KBM-7 (cell line): ENCODE measurements around the gene VSX1.
A peak's percentile ranks its signal among the peaks of the same experiment; 100 is the strongest.

ENCODE experiments used
- DNase-seq: peaks from one replicate; pipeline ENCODE4 v3.0.0-alpha.2; 2015
- in situ Hi-C: fragments of 300-500 bp; cut with MboI; formaldehyde crosslinking; loops from 2 replicates; pipeline ENCODE4 v1.14.3; 2020; ENCODE audit warnings: low sequenced_read_pairs, low pct_unique_long_range_greater_than_20kb, mixed read lengths

The VSX1 gene

DNA sequence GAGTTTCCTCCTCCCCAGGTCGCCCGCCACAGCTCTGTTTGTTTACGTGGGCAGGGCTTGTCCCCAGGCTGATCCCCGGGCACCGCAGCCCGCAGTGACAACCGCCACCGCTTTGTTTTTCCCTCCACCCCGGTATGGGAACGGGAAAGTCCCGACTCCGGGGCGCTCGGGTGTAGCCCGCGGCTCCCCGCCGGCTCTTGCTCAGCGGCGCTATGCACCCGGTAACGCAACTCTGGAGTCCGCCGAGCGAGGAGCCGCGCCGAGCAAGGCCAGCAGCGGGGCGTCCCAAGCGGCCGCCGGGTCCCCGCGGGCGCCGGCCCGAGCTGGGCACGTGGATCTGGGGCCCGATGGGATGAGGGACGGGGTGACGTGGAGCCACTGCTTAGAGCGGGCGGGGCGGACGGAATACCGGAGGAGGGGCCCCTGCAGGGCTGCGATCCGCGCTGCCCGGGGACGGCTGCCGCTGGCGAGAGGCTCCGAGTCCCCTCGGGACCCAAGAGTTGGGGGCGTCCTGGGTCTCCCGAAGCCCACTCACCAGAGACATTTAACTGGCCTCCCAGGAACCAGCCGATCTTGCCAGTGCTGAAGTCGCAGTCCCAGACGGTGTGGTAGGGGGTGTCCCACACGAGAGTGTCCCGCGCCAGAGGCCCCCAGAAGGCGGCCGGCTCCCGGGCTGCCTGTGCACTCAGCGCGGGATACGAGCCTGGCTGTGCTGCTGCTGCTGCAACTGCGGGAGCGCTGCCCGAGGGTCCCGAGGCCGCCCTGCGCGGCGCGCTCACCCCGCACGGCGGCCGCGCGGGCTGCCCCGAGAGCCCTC is 24.5 kb downstream of the VSX1 start:
- in situ Hi-C loops, result no loop called here
- peak; percentile 75 for DNase-seq

DNA sequence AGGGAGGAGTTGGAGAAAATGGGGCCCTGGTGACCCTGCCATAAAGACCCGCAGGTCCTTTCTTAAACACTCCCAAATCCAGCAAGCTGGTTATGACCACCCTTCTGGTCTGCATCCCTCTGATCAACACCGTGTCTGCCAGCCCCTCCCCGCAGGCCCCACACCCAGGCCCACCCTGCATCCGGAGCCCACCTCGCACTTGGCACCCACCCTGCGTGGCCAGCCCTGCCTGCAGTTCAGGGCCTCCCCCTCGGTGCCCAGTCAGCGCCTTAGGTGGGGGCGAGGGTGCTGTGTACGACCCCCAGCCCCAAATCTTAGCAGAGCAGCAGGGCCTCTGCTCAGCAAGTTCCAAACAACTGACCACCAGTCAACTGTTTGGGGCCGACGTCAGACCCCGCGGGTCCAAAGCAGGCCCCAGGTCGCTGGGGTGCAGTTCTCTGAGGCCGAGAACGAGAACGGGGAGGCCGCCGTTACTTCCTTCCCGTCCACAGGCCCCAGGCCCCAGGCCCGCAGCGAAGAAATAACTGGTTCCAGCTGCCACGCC is 25.2 kb downstream of the VSX1 start:
- in situ Hi-C loops, result no loop called here

GRCh38 chr20:25055711-25056495 is 26.0 kb downstream of the VSX1 start:
- in situ Hi-C loops, result no loop called here

More for the DNA sequence above, 25.2 kb downstream of the VSX1 start:
- no peak for DNase-seq

DNA sequence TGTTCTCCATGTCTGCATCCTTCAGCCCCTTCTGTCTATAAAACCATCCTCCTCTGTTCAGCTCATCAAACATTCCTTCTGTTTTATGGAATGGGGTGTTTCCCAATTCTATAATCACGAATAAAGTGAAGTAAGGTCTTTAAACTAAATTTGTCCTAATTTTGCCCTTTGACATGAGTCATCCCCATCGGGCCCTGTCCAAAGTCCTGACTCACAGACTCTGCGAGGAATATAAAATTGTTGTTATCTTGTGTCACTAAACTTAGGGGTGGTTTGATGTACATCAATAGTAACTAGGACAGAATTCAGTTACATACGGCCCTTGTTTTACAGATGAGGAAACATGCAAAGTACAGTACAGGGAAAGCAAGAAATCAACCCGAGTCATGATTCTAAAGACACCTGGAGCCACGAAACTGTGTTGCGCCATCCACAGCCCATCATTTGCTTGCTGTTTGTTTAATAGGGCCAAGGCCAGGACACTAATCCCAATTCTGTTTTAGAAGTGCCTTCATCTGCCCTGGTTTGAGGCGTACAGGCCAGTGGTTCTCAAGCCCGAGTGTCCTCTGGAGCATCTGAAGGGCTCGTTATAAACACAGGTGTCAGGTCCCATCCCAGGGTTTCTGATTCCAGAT is 26.8 kb downstream of the VSX1 start:
- no peak for DNase-seq
- in situ Hi-C loops, result no loop called here

More at GRCh38 chr20:25055711-25056495, 26.0 kb downstream of the VSX1 start:
- no peak for DNase-seq

GRCh38 chr20:25054096-25054820 is 27.7 kb downstream of the VSX1 start:
- in situ Hi-C loops, result no loop called here
- DNase-seq, result no peak

DNA sequence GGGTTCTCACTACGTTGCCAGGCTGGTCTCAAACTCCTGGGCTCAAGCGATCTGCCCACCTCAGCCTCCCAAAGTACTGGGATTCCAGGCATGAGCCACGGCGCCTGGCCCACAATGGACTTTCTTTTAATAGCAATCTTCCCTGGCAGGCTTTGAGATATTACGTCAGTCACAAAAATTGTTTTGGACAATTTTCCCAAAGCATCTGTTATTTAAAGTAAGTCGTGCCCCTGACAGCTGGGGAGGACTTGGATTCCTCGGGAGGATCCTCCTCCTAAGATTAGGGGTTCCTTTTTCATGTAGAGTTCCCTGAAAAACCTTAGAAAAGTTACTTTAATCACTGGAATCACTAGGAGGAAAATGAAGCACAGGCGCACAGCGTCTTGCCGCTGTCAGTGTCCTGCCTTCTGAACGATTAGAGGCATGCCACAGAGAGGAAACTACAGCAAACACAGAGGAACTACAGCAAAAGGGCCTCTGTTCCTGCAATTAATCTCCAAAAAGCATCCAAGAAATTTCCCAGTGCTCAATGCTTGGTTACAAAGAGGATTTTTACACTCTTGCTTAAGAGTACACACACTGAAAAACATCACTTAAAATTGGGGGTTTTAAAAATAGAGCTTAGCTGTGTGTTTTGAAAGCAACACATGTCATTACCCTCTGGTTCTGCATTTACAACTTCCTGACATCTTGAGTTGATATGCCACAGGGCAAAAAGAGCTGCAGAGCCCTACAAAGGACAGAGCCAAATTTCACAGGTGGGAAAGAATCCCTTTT is 28.5 kb downstream of the VSX1 start:
- in situ Hi-C loops, result no loop called here
- DNase-seq, result peak; percentile 79

GRCh38 chr20:25052255-25053194 is 29.4 kb downstream of the VSX1 start:
- DNase-seq, result no peak
- in situ Hi-C loops, result no loop called here

DNA sequence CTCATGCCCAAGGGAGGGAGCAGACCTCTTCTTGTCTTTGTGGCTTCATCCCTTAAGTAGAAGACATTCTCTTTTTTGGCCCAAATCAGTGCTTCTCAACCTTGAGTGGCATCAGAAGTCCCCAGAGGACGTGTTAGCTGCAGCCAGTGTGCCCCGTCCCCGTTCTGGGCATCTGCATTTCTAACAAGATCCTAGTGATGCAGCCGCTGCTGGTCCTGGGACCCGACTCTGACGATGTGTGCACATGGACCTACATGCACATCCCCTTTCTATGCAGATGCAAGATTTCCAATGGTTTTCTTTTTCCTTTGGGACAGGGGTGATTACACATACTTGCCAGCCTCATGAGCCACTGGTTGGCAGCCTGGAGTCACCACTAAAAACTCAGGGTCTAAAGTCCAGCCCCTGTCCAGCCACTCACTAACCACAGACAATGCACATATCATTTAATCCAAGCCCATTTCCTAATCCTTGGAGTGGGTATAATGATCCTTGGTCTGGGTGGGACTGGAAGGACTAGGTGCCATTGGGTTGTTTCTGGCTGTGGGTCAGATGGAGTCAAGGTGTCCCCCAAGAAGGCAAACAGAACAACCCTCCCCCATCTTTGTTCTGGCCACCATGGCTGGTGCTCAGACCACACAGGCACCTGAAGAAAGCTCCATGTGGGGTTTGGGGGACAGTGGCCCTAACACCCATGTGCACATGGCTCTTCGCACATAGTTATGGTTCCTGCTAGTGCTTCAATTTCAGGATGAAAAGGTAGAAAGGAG is 30.4 kb downstream of the VSX1 start:
- in situ Hi-C loops, result no loop called here
- DNase-seq, result no peak

DNA sequence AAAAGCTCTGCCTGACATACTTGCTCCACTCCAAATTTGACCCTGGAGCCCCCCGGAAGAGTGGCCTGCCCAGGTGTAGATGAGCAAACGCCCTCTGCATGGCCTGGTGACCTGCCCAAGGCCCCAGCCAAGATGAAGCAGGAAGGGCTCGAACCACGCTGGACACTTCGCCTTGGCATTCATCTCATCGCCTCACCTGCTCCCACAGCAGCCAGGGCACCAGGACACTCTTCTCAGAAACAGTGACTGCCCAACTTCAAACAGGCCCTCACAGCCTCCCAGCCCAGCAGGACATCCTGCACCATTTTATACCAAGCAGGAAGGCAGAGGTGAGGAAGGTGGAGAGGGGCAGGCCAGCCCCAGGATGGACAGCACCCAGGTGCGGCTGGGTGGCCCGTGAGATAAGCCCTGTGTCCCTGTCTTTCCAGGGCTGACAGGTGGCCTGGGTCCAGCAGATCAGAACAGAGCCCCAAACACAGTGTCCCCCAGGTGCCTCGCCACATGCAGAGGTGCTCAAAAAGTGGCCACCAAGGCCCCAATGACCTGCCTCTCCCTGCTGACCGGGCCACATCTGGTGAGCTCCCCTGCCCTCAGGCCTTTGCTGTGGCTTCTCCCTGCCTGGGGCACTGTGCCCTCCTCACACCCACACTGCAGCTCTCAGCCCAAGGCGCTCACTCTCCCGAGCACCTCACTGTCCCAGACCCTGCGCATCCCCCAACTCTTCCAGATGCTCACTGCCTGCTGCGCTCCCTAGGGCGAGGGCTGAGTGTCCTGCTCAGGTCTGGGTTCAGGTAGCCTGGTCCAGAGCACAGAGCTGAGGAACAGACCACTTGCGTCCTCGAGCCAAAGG is 31.2 kb downstream of the VSX1 start:
- in situ Hi-C loops, result no loop called here
- no peak for DNase-seq

DNA sequence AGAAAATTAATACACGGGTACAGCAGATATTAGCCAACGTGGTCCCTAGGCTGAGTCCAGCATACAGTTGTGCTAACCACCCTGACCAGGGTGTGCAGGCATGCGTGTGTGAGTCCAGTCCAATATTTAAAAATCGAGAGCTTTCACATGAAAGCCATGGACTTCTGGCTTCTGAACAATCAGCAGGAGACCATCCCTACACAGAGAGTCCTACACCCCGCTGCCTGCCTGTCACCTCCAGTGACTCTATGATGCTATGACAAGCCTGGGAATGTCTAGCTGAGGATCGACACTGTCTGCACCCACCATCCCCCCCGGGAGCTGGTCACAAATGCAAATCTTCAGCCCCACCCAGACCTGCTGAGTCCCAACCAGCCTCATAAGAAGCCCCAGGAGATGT is 31.9 kb downstream of the VSX1 start:
- in situ Hi-C loops, result no loop called here
- no peak for DNase-seq

- in situ Hi-C loops, result loop anchor here (25.0 kb wide), 1 partner anchor 338 kb away; the partner anchor contains the start of gene ABHD12
Observed at GRCh38 chr20:25049261-25050060, 32.5 kb downstream of the VSX1 start.

GRCh38 chr20:25048519-25048952 is 33.4 kb downstream of the VSX1 start:
- no peak for DNase-seq
- in situ Hi-C loops, result loop anchor here (25.0 kb wide), 1 partner anchor 339 kb away; the partner anchor contains the start of gene ABHD12

More at GRCh38 chr20:25049261-25050060, 32.5 kb downstream of the VSX1 start:
- DNase-seq, result no peak

DNA sequence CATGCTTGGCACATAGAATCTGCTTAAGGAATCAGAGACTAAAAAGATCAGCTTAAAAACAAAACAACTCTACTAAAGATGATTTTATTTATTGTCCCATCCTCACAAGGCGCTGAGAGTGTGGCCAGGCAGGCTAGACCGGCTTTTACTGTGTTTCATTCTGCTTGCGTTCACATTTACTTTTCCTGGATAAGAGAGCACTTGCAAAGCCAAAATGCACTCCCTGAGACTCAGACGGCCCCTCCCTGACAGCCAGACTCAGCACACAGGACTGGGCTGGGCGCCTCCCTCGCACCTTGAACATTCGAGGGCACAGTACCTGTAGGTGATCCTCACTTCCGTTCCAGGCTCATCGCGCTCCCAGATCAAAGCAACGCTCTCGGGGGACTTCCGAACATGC is 34.2 kb downstream of the VSX1 start:
- DNase-seq, result no peak
- in situ Hi-C loops, result loop anchor here (25.0 kb wide), 1 partner anchor 340 kb away; the partner anchor contains the start of gene ABHD12
